Muscle of back (tissue), 13 donors: ENCODE measurements around the gene NDUFC1. TPM values are rescaled to one million over a fixed set of nuclear protein-coding genes. Genes with fewer than 3 reads are reported as not detected.
"Not testable (repeated sequence)": the region's sequence is repeated elsewhere in the genome, so short reads cannot be mapped to it uniquely, and the experiment has no call there.

Experiments used
- DNase-seq, 3 donors: peaks; one replicate each; pipeline versions ENCODE4 v3.0.0 to v3.0.0-alpha.2; 2013
- long read RNA-seq, 9 donors: transcript quantifications; one replicate each; lab custom pipeline, GENCODE V29; 2026
- polyA plus RNA-seq, 10 donors: library from polyadenylated mRNA; unstranded; fragments of 120-200 nt; gene quantifications; one replicate each; pipeline ENCODE4 v1.2.1, GENCODE V29; 2013; ENCODE audit not compliant: insufficient read length in 10 of 10

Gene NDUFC1
- polyA plus RNA-seq, result 10 to 100 TPM; 49.6 to 68.7 (median 57.0) TPM
- long read RNA-seq, donor 1, partial matches to known transcripts, result 112 of 113 reads
- long read RNA-seq, donor 1, other reads (novel, unspliced or antisense), result 0 of 113 reads
- long read RNA-seq, donor 2, partial matches to known transcripts, result 118 of 121 reads
- long read RNA-seq, donor 2, other reads (novel, unspliced or antisense), result 0 of 121 reads
- long read RNA-seq, donor 3, result 0 reads
- long read RNA-seq, donor 4, partial matches to known transcripts, result 75 of 79 reads
- long read RNA-seq, donor 4, other reads (novel, unspliced or antisense), result 0 of 79 reads
- long read RNA-seq, donor 5, partial matches to known transcripts, result 168 of 198 reads
- long read RNA-seq, donor 5, other reads (novel, unspliced or antisense), result 25 of 198 reads
- long read RNA-seq, donor 6, partial matches to known transcripts, result 108 of 115 reads
- long read RNA-seq, donor 6, other reads (novel, unspliced or antisense), result 0 of 115 reads
- long read RNA-seq, donor 7, partial matches to known transcripts, result 77 of 88 reads
- long read RNA-seq, donor 7, other reads (novel, unspliced or antisense), result 8 of 88 reads
- long read RNA-seq, donor 8, partial matches to known transcripts, result 89 of 92 reads
- long read RNA-seq, donor 8, other reads (novel, unspliced or antisense), result 0 of 92 reads
- long read RNA-seq, donor 9, partial matches to known transcripts, result 15 of 15 reads
- long read RNA-seq, donor 9, other reads (novel, unspliced or antisense), result 0 of 15 reads

GRCh38 chr4:139301821-139302611 is at the start of gene NDUFC1:
NDUFC1 (minus strand) TSS chr4:139302477; CDS start chr4:139295798, 6,679 bp downstream.
- DNase-seq, result peak; percentile 33 to 84 (median 52)

GRCh38 chr4:139337612-139338011 is 35.3 kb upstream of the NDUFC1 start:
- no peak for DNase-seq

- DNase-seq, result no peak
Observed at GRCh38 chr4:139333046-139333445, 30.8 kb upstream of the NDUFC1 start.

GRCh38 chr4:139331185-139331584 is 28.9 kb upstream of the NDUFC1 start:
- DNase-seq, result peak in 1 of 3 donors; percentile 4

- DNase-seq, result no peak
Observed at GRCh38 chr4:139330283-139330682, 28.0 kb upstream of the NDUFC1 start.

- DNase-seq, result no peak
Observed at GRCh38 chr4:139329665-139330200, 27.5 kb upstream of the NDUFC1 start.

- DNase-seq, result no peak
Observed at GRCh38 chr4:139324620-139325019, 22.3 kb upstream of the NDUFC1 start.

- not testable (repeated sequence) for DNase-seq
Observed at GRCh38 chr4:139322541-139322940, 20.3 kb upstream of the NDUFC1 start.

GRCh38 chr4:139322070-139322469 is 19.8 kb upstream of the NDUFC1 start:
- DNase-seq, result not testable (repeated sequence)

- no peak for DNase-seq
Observed at GRCh38 chr4:139319571-139319970, 17.3 kb upstream of the NDUFC1 start.

GRCh38 chr4:139317635-139318034 is 15.4 kb upstream of the NDUFC1 start:
- no peak for DNase-seq

GRCh38 chr4:139316733-139317132 is 14.5 kb upstream of the NDUFC1 start:
- no peak for DNase-seq

- no peak for DNase-seq
Observed at GRCh38 chr4:139315221-139315675, 13.0 kb upstream of the NDUFC1 start.

- no peak for DNase-seq
Observed at GRCh38 chr4:139314047-139314800, 11.9 kb upstream of the NDUFC1 start.

GRCh38 chr4:139313414-139313813 is 11.1 kb upstream of the NDUFC1 start:
- not testable (repeated sequence) for DNase-seq

GRCh38 chr4:139312552-139313332 is 10.5 kb upstream of the NDUFC1 start:
- DNase-seq, result no peak

- no peak for DNase-seq
Observed at GRCh38 chr4:139311909-139312308, 9.6 kb upstream of the NDUFC1 start.

- DNase-seq, result no peak
Observed at GRCh38 chr4:139304920-139305319, 2.6 kb upstream of the NDUFC1 start.

GRCh38 chr4:139301113-139301820 is 1.0 kb downstream of the NDUFC1 start, which contains the start of gene NAA15:
NAA15 (plus strand) TSS chr4:139301505; CDS start chr4:139301778, 273 bp downstream.
- peak; percentile 98 to 99 (median 98) for DNase-seq
